CD4-positive, alpha-beta T cell treated with Interleukin-6 at 100 ng/mL for 8 hours (primary cell): ENCODE data around the gene PCDH20.
"Not testable (repeated sequence)": the region's sequence is repeated elsewhere in the genome, so short reads cannot be mapped to it uniquely, and the experiment has no call there.

Experiments used
- DNase-seq: peaks from one replicate; pipeline ENCODE4 v3.0.0-alpha.2; 2020; ENCODE audit warnings: mixed read lengths, low spot score

PCDH20 gene, protein sequence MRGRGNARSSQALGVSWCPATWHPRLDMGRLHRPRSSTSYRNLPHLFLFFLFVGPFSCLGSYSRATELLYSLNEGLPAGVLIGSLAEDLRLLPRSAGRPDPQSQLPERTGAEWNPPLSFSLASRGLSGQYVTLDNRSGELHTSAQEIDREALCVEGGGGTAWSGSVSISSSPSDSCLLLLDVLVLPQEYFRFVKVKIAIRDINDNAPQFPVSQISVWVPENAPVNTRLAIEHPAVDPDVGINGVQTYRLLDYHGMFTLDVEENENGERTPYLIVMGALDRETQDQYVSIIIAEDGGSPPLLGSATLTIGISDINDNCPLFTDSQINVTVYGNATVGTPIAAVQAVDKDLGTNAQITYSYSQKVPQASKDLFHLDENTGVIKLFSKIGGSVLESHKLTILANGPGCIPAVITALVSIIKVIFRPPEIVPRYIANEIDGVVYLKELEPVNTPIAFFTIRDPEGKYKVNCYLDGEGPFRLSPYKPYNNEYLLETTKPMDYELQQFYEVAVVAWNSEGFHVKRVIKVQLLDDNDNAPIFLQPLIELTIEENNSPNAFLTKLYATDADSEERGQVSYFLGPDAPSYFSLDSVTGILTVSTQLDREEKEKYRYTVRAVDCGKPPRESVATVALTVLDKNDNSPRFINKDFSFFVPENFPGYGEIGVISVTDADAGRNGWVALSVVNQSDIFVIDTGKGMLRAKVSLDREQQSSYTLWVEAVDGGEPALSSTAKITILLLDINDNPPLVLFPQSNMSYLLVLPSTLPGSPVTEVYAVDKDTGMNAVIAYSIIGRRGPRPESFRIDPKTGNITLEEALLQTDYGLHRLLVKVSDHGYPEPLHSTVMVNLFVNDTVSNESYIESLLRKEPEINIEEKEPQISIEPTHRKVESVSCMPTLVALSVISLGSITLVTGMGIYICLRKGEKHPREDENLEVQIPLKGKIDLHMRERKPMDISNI

GRCh38 chr13:61415749-61416148 lies at the start of gene PCDH20:
Gene PCDH20, minus strand, starts transcription at chr13:61415849. Its CDS starts 691 bp downstream, at chr13:61415158.
- DNase-seq: no peak

- no peak for DNase-seq
These were observed 47.4 kb upstream of the PCDH20 start for GRCh38 chr13:61463024-61463423.

DNA sequence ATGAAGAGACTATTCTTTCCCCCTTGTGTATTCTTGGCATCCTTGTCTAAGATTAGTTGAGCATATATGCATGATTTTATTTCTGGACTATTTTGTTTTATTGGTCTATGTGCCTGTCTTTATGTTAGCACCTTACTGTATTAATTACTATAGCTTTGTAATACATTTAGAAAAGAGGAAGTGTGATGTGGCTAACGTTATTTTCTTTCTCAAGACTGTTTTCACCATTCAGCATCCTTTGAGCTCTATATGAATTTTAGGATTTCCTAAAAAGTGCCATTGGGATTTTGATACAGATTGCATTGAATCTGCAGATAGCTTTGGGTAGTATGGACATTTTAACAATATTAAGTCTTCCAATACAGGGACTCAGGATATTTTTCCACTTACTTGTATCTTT lies 37.5 kb upstream of the PCDH20 start:
- no peak for DNase-seq

DNA sequence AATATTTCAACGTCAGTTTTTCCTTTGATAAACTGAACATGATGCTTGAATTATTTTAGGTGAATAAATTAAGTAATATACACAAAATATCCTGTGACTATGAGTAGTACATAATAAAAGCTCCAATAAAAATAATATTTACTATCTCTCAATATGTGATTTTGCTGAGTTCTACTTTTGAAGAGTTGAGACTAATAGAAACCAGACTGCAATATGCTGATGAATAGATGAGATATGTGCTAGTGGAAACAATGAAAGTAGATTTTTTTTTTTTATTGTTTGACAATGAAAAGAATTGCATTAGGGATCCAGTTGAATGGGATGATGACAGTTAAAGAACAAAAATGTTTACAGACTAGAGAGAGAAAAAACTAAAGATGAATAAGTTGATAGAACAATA lies 16.4 kb upstream of the PCDH20 start:
- no peak for DNase-seq

- DNase-seq: no peak
These were observed 8.3 kb upstream of the PCDH20 start for GRCh38 chr13:61423915-61424314.

DNA sequence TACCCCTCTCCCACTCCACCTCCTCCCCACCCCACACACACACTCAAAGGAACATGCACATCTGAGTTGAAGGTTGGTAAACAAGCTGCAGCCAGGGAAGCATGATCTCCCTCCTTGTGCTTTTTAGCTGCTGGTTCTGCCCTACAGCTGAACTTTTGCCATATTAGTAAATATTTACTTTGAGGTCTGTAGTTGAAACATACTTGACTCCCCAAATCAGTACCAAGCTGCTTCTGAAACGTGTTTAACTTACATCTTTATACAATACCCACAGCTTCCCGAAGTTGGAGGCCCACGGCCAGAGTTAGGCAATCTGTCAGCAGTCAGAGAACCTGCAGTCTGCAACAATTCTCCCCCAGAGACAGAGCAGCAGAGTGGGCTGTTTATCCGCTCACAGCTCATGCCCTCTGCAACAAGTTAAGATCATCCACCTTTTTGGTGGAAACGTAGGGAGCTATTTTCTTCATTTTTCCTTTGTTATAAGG lies 1.5 kb upstream of the PCDH20 start:
- DNase-seq: no peak

DNA sequence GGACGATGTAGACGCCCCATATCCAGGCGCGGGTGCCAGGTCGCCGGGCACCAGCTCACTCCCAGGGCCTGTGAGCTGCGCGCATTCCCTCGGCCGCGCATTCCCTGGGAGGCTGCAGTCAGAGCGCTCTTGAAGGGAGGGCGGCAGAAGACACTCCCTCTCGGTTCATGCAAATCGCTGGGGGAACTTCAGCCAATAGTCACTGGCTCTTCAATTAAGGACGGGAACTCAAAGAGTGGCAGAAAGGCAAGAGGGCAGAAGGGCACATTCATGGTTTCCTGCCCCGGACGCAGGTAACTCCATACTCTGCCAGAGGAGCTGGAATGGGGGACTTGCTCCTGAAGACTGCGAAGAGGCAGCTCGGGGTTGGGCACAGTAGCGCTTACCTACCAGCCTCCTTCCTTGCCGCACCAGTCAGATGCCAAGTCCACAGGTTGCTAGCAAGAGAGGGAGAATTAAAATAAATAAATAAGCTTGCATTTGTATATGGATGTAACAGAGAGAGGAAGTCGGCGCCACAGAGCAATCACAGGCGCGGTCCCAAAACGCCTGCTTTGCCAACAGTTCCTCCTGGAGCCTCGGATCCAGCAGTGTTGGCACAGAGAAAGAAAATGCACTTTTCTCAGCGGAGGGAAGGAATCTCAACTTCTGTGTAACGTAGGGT lies 459 bp downstream of the PCDH20 start:
- DNase-seq: no peak

DNA sequence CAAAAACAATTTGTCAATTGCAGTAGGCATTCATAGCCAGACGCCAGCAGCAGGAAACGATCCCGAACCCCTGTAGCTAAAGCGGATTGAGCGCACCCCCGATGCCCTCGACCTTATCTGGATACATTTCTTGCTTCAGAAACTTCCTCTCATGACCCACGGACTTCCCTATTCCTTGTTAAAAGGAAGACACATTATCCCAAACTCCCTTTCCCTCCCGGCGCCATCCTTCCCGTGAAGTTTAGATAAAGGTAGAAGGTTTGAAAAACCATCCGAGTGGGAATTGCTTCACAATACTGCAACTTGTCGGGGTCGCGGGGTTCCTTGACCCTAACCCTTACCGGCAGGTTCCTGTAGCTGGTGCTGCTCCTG lies 977 bp downstream of the PCDH20 start:
- no peak for DNase-seq

DNA sequence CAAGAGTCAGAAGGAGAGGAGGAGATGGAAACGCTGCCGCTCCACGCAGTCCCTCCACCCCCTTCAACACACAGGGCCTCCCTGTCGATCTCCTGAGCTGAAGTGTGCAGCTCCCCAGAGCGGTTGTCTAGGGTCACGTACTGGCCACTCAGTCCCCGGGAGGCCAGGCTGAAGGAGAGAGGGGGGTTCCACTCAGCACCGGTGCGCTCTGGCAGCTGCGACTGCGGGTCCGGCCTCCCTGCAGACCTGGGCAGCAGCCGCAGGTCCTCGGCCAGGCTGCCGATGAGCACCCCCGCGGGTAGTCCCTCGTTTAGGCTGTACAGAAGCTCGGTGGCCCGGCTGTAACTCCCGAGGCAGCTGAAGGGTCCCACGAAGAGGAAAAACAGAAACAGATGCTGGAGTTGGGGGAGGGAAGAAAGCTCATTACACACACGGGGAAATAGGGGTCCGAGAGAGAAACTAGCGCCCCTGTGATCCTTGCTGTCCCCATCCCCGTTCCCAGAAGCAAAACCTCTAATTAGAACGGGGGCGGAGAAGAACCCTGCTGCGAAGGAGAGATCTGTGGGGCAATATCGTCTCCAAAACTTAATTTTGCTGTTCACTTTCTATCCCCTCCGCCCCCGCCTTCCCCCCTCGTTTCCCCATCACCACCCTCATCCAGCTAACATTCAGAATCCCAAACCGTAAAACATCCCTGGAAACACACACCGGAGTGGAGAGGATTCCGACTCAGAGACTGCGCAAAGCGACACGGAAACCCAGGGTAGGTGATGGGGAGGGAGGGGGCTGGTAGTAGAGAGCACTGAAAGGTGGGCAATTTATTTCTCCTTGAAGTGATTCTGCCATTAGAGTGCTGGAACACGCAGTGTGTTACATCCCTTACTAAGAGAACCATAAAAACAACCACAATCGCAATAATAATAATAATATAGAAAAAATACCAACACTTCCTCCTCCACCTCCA lies 1.8 kb downstream of the PCDH20 start:
- DNase-seq: no peak

DNA sequence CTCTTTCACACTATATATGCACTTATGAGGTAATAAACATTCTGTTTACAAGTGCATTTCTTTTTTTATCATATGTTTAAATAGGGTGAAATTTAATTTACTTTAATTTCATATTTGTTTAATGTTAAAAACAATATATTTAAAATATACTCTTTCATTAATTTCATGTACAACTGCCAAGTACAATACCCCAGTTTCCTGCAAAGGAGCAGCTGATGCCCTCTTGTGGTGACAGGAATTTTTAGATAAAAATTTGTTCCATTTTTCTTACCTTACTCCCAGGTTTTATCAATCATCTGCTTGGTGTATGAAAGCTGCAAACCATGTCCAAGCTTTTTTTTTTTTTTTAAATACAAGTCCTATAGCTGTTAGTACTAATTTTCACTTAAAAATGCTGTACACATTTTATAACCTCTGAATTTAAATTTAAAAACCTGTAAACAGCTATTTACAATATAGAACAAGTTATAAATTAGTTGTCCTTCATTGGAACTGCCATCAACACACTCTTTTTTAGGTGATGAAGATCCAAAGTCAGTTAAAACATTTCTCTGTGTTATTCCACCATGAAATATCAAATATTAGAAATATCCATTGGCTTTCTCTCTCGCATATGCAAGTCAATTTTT lies 4.9 kb downstream of the PCDH20 start:
- no peak for DNase-seq

- DNase-seq: no peak
These were observed 5.4 kb downstream of the PCDH20 start for GRCh38 chr13:61410266-61410665.

DNA sequence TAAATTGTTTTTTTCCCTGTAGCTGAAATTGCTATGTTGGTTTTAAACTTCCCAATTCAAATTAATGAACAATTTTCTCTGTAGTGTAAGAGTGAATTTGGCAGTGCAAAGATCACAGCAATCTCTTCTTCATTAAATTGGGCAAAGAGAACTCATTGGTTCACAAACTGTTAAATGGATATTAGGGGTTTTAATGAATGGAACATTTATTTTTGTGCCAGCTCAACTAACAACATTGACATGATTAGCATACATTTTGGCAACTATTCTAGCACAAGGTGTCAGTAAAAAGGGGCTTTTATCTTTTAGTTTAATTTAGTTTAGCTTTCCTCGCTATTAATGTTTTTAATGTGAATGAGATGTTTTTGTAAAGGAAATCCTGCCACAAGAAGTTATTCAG lies 7.1 kb downstream of the PCDH20 start:
- DNase-seq: no peak

DNA sequence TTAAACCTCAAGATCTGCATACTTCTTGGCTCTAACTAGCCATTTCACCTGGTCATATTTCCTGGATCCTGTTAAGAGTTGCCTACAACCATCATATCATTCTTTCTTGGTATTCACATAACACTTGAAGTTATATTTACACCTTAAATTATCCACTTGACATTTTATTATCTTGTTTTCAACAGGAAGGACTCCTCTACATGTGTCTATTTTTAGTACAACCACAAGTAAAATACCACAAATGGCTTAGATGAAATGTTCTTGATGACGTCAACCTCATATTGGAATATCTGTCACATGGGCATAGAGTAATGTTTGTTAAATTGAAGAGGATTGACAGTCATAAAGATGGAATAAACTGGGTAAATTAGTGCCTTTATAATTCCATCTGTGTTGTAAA lies 9.4 kb downstream of the PCDH20 start:
- no peak for DNase-seq

- no peak for DNase-seq
These were observed 19.5 kb downstream of the PCDH20 start for GRCh38 chr13:61396121-61396520.

DNA sequence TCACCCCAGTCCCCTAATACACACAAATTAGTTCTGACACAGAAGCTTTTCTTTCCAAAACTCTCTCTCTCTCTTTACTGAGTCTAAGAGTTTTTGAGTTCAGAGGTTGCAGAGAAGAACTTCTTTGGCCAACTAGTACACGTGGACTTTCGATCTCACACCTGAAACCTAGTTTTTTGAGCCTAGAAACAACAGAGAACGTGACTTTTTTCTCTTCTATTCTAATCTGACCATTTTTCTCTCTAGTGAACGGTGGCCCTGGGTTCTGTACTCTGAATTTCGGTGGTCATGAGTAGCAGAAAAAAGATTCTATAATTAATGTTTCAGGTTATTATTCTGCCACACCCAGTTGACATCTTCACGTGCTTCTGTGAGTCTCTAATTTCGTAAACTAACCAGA lies 24.2 kb downstream of the PCDH20 start:
- DNase-seq: no peak

GRCh38 chr13:61387694-61388093 lies 28.0 kb downstream of the PCDH20 start:
- DNase-seq: no peak

GRCh38 chr13:61383111-61383510 lies 32.5 kb downstream of the PCDH20 start:
- DNase-seq: no peak

DNA sequence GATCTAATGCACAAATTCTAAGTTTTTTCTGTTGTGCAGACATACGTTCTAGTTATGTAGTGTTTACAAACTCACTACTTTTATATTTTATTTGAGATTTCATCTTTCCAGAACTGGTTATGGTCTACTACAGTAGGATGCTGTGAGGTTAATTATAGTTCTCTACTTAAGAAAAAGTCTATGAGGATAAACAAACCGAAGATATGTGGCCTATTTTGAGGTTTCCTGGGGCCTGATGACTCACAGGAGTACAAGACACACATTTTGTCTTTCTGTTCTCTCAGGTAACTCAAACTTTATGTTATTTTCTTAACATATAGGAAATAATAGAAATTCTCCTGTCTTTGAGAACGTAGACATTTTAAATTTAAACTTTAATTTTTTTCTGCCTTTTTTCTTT lies 45.1 kb downstream of the PCDH20 start:
- DNase-seq: no peak

DNA sequence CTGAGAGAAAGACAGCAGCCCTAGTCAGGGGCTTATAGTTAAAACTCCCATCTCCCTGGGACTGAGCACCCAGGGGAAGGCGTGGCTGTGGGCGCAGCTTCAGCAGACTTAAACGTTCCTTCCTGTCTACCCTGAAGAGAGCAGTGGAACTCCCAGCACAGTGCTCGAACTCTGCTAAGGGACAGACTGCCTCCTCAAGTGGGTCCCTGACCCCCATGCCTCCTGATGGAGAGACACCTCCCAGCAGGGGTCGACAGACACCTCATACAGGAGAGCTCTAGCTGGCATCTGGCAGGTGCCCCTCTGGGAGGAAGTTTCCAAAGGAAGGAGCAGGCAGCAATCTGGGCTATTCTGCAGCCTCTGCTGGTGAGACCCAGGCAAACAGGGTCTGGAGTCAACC lies 51.0 kb downstream of the PCDH20 start:
- not testable (repeated sequence) for DNase-seq

- no peak for DNase-seq
These were observed 53.1 kb downstream of the PCDH20 start for GRCh38 chr13:61362522-61362921.
